Right ventricle myocardium inferior (tissue), 1 donor: ENCODE results near the gene TMEM132D. TPM values are rescaled to one million over a fixed set of nuclear protein-coding genes. Genes with fewer than 3 reads are reported as not detected.
"Not testable (repeated sequence)": the region's sequence is repeated elsewhere in the genome, so short reads cannot be mapped to it uniquely, and the experiment has no call there.

Experiments used
- ATAC-seq: fragments of 200-7000 bp; cut with Tn5 transposase; one replicate; pipeline ENCODE4 v1.9.1; 2020; ENCODE audit warnings: mild to moderate bottlenecking, moderate library complexity
- DNase-seq: peaks from one replicate; pipeline ENCODE4 v3.0.0; 2021; ENCODE audit errors: missing footprints
- intact Hi-C: fragments of 100-400 bp; cut with DNase I; formaldehyde crosslinking; loops from one replicate; pipeline ENCODE4 v1.11.0; 2022
- total RNA-seq: library from RNA; stranded (reverse); fragmentation: NEBNext Ultra II Directional; extraction: Animal tissue kit (Norgen Biotek cat#: 25700); gene quantifications from one replicate; pipeline ENCODE4 v1.2.1, GENCODE V29; 2021
- donor health status: DM: no; HTN: yes; CAD: no; lungs with severe emphysema.

Gene TMEM132D
- total RNA-seq, 1 donor from 2014 or later = not detected

DNA sequence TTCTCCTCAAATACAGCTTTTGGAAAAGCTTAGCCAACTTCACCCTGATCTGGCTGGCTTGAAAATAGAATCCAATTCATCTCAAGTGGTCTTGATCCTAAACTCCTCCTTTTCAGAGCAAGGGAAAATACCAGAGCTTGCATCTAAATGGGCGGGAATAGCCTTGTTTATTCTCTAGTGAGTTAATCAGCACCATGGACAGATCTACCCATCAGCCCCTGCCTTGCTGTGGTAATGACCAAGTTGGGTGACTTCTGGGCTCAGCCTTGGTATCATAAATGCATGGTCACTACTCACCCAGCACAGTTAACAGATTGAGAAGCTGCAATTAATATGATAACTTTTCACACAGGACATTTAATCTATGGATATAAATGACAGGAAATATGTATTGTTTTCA is 853.9 kb downstream of the TMEM132D start:
- intact Hi-C loops = no loop called here
- ATAC-seq (no peak), DNase-seq (no peak)

DNA sequence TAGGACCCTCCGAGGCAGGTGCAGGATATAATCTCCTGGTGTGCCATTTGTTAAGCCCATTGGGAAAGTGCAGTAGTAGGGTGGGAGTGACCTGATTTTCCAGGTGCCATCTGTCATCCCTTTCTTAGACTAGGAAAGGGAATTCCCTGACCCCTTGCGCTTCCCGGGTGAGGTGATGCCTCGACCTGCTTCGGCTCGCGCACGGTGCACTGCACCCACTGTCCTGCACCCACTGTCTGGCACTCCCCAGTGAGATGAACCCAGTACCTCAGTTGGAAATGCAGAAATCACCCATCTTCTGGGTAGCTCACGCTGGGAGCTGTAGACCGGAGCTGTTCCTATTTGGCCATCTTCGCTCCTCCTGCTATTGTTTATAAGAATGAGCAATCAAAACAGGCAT is 860.5 kb downstream of the TMEM132D start:
- ATAC-seq, intact Hi-C loops: not testable (repeated sequence)

DNA sequence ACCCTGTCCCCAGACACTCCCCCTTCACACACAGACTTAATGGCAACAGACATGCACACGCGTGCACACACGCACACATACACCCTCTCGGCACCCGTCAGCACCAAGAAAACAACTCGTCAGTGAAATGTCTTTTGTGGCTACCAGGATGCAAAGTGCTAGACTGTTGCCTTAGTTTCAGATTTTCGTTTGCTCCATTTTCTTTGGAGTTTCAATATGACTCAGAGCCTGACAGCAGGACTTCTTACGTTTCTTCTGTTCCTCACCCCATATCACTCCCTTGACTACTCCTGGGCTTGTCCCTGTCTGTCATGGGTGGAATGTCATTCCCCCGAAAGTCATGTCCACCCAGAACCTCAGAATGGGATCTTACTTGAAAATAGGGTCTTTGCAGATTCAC is 867.7 kb downstream of the TMEM132D start:
- intact Hi-C loops = no loop called here
- no peak for ATAC-seq

More for the DNA sequence above, 860.5 kb downstream of the TMEM132D start:
- DNase-seq = not testable (repeated sequence)

DNA sequence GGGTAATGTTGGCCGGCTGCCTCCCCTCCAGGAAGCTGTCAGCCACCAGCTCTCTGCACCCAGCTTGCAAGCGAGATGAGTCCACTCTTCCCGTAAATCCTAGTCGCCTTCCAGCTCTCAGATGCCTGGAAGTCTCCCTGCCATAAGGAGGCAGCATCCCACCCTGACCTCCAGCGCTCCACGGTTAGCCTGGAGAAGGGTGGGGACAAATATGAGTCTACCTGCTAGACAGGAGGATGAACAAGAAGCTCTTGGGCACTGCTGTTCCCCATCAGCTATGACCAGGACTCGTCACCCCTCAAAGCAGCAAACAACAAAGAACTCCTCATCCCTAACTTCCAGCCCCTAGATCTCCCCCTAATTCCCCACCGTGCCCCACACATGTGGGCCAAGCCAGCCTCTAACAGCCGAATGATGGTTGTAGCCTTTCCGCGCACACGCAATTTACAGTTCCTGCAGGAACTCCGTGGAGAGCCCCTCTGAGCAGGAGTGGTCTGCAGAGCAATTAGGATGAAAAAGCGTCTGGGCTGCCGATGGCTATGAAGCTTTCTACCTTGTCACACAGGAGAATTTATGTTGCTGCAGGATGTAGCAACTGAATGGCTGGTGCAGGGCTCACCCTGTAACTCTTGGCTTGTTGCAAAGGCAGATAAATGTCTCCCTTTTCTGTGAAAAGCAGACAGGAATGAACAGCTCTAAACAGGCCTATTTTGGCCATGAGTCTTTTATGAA is 869.1 kb downstream of the TMEM132D start:
- DNase-seq = no peak
- no peak for ATAC-seq
- intact Hi-C loops = no loop called here

More for the DNA sequence above, 867.7 kb downstream of the TMEM132D start:
- DNase-seq = no peak

DNA sequence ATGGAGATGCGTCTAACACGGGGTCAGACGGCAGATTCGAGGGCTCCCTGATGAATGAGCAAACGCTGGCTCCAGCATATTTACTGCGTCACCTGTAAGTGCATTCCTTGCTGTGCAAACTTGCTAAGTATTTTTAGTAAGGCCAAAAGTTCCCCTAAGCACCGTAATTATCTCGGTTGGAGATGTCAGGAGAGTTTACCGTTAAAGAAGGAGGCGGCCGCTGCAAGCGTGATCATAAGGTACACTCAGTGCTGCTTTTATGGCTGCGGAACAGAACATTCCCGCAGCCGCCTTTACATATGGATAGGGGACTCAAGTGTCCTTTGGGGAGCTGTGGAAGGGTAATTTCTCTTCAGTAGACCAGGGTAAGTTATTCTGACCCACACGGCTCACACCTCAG is 875.0 kb downstream of the TMEM132D start:
- intact Hi-C loops = no loop called here
- no peak for ATAC-seq
- no peak for DNase-seq

DNA sequence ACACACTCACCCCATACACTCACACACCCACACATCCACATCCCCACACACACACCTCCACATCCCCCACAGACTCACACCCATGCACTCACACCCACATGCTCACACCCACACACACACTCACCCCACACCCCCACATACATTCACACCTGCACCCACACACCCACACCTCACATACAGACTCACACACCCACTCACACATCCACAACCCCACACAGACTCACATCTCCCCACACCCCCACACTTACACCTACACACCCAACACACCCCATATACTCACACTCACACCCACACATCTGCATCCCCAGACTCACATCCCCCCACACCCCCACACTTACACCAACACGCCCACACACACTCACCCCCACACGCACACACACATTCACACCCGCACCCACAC is 878.8 kb downstream of the TMEM132D start:
- DNase-seq (no peak), ATAC-seq (no peak)
- intact Hi-C loops = no loop called here
